Measurements from ENCODE around the gene DLX1.

- no peak for TF ChIP-seq CTCF (IDR thresholded peaks at IDR 0.05)
- TF ChIP-seq POLR2A (IDR thresholded peaks at IDR 0.05) = no peak
Observed at GRCh38 chr2:172048508-172049503, 36.5 kb upstream of the DLX1 start.

Measured in heart left ventricle (tissue), 13 donors.